ENCODE results near the gene MUC15. TPM values are rescaled to one million over a fixed set of nuclear protein-coding genes. Genes with fewer than 3 reads are reported as not detected.

MUC15 gene
- polyA plus RNA-seq, 4 donors: 0.07 to 4.5 (median 3.5) TPM

GRCh38 chr11:26575946-26576345, 3.9 kb upstream of the MUC15 start:
- no peak for DNase-seq (ENCODE audit: low read depth in 4 of 4, low spot score in 3 of 4)

GRCh38 chr11:26573896-26574295, 1.8 kb upstream of the MUC15 start:
- no peak for DNase-seq (ENCODE audit: low read depth in 4 of 4, low spot score in 3 of 4)

- no peak for DNase-seq (ENCODE audit: low read depth in 4 of 4, low spot score in 3 of 4)
Measured at GRCh38 chr11:26572770-26573402, 823 bp upstream of the MUC15 start.

GRCh38 chr11:26569646-26570045, 2.4 kb downstream of the MUC15 start:
- DNase-seq (ENCODE audit: low read depth in 4 of 4, low spot score in 3 of 4): no peak

- no peak for DNase-seq (ENCODE audit: low read depth in 4 of 4, low spot score in 3 of 4)
Measured at GRCh38 chr11:26558190-26558589, 13.9 kb downstream of the MUC15 start.

- no peak for DNase-seq (ENCODE audit: low read depth in 4 of 4, low spot score in 3 of 4)
Measured at GRCh38 chr11:26557666-26558065, 14.4 kb downstream of the MUC15 start.

- DNase-seq (ENCODE audit: low read depth in 4 of 4, low spot score in 3 of 4): no peak
Measured at GRCh38 chr11:26556582-26556981, 15.5 kb downstream of the MUC15 start.

GRCh38 chr11:26554455-26554854, 17.6 kb downstream of the MUC15 start:
- no peak for DNase-seq (ENCODE audit: low read depth in 4 of 4, low spot score in 3 of 4)

- DNase-seq (ENCODE audit: low read depth in 4 of 4, low spot score in 3 of 4): no peak
Measured at GRCh38 chr11:26553182-26553581, 18.9 kb downstream of the MUC15 start.

- no peak for DNase-seq (ENCODE audit: low read depth in 4 of 4, low spot score in 3 of 4)
Measured at GRCh38 chr11:26551186-26551801, 20.8 kb downstream of the MUC15 start.

GRCh38 chr11:26550022-26550421, 22.0 kb downstream of the MUC15 start:
- no peak for DNase-seq (ENCODE audit: low read depth in 4 of 4, low spot score in 3 of 4)

- no peak for DNase-seq (ENCODE audit: low read depth in 4 of 4, low spot score in 3 of 4)
Measured at GRCh38 chr11:26549176-26549575, 22.9 kb downstream of the MUC15 start.

GRCh38 chr11:26541870-26542269, 30.2 kb downstream of the MUC15 start:
- DNase-seq (ENCODE audit: low read depth in 4 of 4, low spot score in 3 of 4): no peak

GRCh38 chr11:26539517-26539916, 32.5 kb downstream of the MUC15 start:
- DNase-seq (ENCODE audit: low read depth in 4 of 4, low spot score in 3 of 4): no peak

GRCh38 chr11:26537341-26537740, 34.7 kb downstream of the MUC15 start:
- DNase-seq (ENCODE audit: low read depth in 4 of 4, low spot score in 3 of 4): no peak

- no peak for DNase-seq (ENCODE audit: low read depth in 4 of 4, low spot score in 3 of 4)
Measured at GRCh38 chr11:26527685-26528084, 44.4 kb downstream of the MUC15 start.

GRCh38 chr11:26522912-26523610, 49.0 kb downstream of the MUC15 start:
- no peak for DNase-seq (ENCODE audit: low read depth in 4 of 4, low spot score in 3 of 4)

GRCh38 chr11:26519469-26519868, 52.6 kb downstream of the MUC15 start:
- DNase-seq (ENCODE audit: low read depth in 4 of 4, low spot score in 3 of 4): no peak

GRCh38 chr11:26512196-26512595, 59.9 kb downstream of the MUC15 start:
- DNase-seq (ENCODE audit: low read depth in 4 of 4, low spot score in 3 of 4): no peak

- DNase-seq (ENCODE audit: low read depth in 4 of 4, low spot score in 3 of 4): no peak
Measured at GRCh38 chr11:26510756-26511155, 61.3 kb downstream of the MUC15 start.

- DNase-seq (ENCODE audit: low read depth in 4 of 4, low spot score in 3 of 4): no peak
Measured at GRCh38 chr11:26510164-26510563, 61.9 kb downstream of the MUC15 start.
